Measurements from ENCODE around the gene EBF3. TPM values are rescaled to one million over a fixed set of nuclear protein-coding genes. Genes with fewer than 3 reads are reported as not detected.

The EBF3 gene
- total RNA-seq, 2 experiments from 2014 or later, result not detected

- no peaks in the 10 kb centered on the region for H3K9me3 Mint-ChIP-seq
- ATAC-seq (ENCODE audit: poor library complexity) (no peak), DNase-seq (no peak)
- ChIA-PET POLR2A (no interaction called here), CTCF (no interaction called here)
- H3K4me1 Mint-ChIP-seq (ENCODE audit: low read depth), result peaks cover 35% of the 10 kb centered on the region
- no peak overlapping the region for H3K27ac ChIP-seq (ENCODE audit: low read depth in 1 of 2, low read length in 2 of 2)
- peaks cover 74 to 88% of the 10 kb centered on the region in 2 experiments for H3K27me3 ChIP-seq (ENCODE audit: control insufficient read depth in 1 of 2, insufficient read depth in 2 of 2, low read length in 2 of 2)
- peak overlapping the region; percentile 17 for H3K27ac Mint-ChIP-seq
- no peak overlapping the region for H3K4me3 ChIP-seq (ENCODE audit: low read length)
- no peak for TF ChIP-seq CTCF (IDR thresholded peaks at IDR 0.05)
- no peaks in the 10 kb centered on the region for H3K36me3 Mint-ChIP-seq (ENCODE audit: low read depth)
- peaks cover 32% of the 10 kb centered on the region for H3K4me1 ChIP-seq (ENCODE audit: insufficient read depth, low read length)
- H3K27me3 Mint-ChIP-seq, result peaks cover 77% of the 10 kb centered on the region
- H3K36me3 ChIP-seq (ENCODE audit: insufficient read depth, low read length), result no peaks in the 10 kb centered on the region
- peaks cover 0 to 49% of the 10 kb centered on the region in 2 experiments for H3K9me3 ChIP-seq (ENCODE audit: control insufficient read depth in 1 of 2, insufficient read depth in 1 of 2, low read length in 2 of 2)
- peak overlapping the region; percentile 65 for H3K4me3 Mint-ChIP-seq
- intact Hi-C loops (cut with DNase I, micrococcal nuclease), result loop anchor here in 1 of 2 experiments (10.0 kb wide), 3 partner anchors 139 to 501 kb away; partner anchors contain the start of genes GLRX3 and MGMT
These were observed 1.3 kb upstream of the EBF3 start for GRCh38 chr10:129965425-129965808.

- CTCF ChIA-PET, result no interaction called here
- ATAC-seq (ENCODE audit: poor library complexity), result no peak
These were observed 744 bp upstream of the EBF3 start for GRCh38 chr10:129964611-129965424.

More at GRCh38 chr10:129964611-129965424, 744 bp upstream of the EBF3 start:
- TF ChIP-seq CTCF (IDR thresholded peaks at IDR 0.05), result no peak
- Histone ChIP-seq H3K27ac (ENCODE audit: low read depth in 1 of 2, low read length in 2 of 2) (no peak overlapping the region), H3K4me3 (ENCODE audit: low read length) (no peak overlapping the region), H3K36me3 (ENCODE audit: insufficient read depth, low read length) (no peaks in the 10 kb centered on the region), H3K9me3 (ENCODE audit: control insufficient read depth in 1 of 2, insufficient read depth in 1 of 2, low read length in 2 of 2) (peaks cover 0 to 54% of the 10 kb centered on the region in 2 experiments), H3K4me1 (ENCODE audit: insufficient read depth, low read length) (peaks cover 32% of the 10 kb centered on the region), H3K27me3 (ENCODE audit: control insufficient read depth in 1 of 2, insufficient read depth in 2 of 2, low read length in 2 of 2) (peaks cover 77 to 88% of the 10 kb centered on the region in 2 experiments)
- no peak for DNase-seq
- Mint-ChIP-seq H3K27ac (no peak overlapping the region), H3K4me1 (ENCODE audit: low read depth) (peaks cover 33% of the 10 kb centered on the region), H3K36me3 (ENCODE audit: low read depth) (no peaks in the 10 kb centered on the region), H3K27me3 (peaks cover 77% of the 10 kb centered on the region), H3K9me3 (no peaks in the 10 kb centered on the region), H3K4me3 (peak overlapping the region; percentile 58)
- intact Hi-C loops (cut with DNase I, micrococcal nuclease), result loop anchor here in 1 of 2 experiments (10.0 kb wide), 3 partner anchors 140 to 500 kb away; partner anchors contain the start of genes GLRX3 and MGMT
- POLR2A ChIA-PET, result no interaction called here
